ENCODE data around the gene CORO2A. TPM values are rescaled to one million over a fixed set of nuclear protein-coding genes. Genes with fewer than 3 reads are reported as not detected.

CORO2A gene
- total and polyA plus RNA-seq, 2 of the 4 experiments (the other 2 are of a cell fraction) = 1.9 to 2.2 TPM

DNA sequence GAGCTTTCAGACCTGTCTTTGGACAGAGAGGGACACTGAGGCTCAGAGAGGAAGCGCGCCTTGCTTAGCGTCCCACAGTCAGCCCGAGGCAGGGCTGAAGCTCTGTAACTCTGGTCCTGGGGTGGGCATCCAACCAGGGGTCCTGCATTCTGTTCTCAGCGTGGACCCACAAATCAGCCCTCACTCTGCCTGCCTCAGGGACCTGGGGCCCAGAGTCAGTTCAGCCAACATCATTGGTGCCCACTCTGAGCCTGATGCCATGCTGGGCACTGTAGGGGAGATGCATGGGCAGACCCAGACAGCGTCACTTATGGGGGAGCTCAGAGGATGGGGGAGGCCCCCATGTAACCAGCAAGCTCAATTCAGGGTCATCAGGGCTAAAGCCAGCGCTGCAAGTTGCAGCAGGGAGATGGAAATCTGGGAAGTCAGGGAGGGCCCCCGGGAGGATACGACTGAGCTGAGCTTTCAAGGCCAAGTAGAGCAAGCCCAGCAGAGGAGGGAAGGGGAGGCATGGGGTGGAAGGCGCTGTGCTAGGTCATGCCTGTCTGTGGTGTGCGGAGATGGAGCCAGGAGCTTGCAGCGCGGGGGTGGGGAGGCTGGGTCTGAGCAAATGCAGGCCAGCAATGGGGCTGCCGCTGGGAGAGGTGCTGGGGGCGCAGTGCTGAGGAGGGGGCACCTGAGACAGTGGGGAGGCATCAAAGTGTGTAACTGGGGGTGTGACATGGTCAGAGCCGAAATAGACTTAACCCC lies 21.1 kb downstream of the CORO2A start:
- H3K4me1 ChIP-seq (ENCODE audit: control insufficient read depth, insufficient read depth, low read length) = peaks cover 8% of the 10 kb centered on the region; the same call in 1 of the 2 replicates
- H3K27me3 ChIP-seq (ENCODE audit: control insufficient read depth, insufficient read depth, low read length) = no peaks in the 10 kb centered on the region; the same call in 1 of the 2 replicates
- no peaks in the 10 kb centered on the region for H3K9me3 ChIP-seq (ENCODE audit: control insufficient read depth, insufficient read depth, low read length)
- intact Hi-C loops (cut with micrococcal nuclease) (no loop called here), dilution Hi-C loops (cut with HindIII; ENCODE audit: low sequenced_read_pairs, unreplicated experiment) (no loop called here), in situ Hi-C loops (cut with MboI; ENCODE audit: low sequenced_read_pairs) (no loop called here)
- no peak for DNase-seq
- H2BK15ac ChIP-seq (ENCODE audit: low read depth, low read length) = no peak overlapping the region
- no peak overlapping the region for H3K23ac ChIP-seq (ENCODE audit: low read depth, low read length)
- H3K79me1 ChIP-seq (ENCODE audit: low read depth in 1 of 2, low read length in 2 of 2) = no peaks in the 10 kb centered on the region; a peak in 1 of 4 replicates
- no peaks in the 10 kb centered on the region for H4K20me1 ChIP-seq (ENCODE audit: insufficient read depth, low read length)
- H4K5ac ChIP-seq (ENCODE audit: low read depth, low read length) = no peak overlapping the region
- no peak overlapping the region for H2BK20ac ChIP-seq (ENCODE audit: low read depth, low read length)
- H3K14ac ChIP-seq (replicated peaks; ENCODE audit: low read depth, low read length) = no peak overlapping the region
- 55% methylated on average over 9 of the region's 16 CpGs; no CpG with 5 or more reads in 1 of the 2 experiments for WGBS, 2 experiments (ENCODE audit: extremely low coverage in 2 of 2, insufficient read length in 1 of 2)
- H4K91ac ChIP-seq (ENCODE audit: insufficient read depth, low read depth, low read length) = no peak overlapping the region
- BruUV-seq (replicated peaks) = no TSS peak
- H4K8ac ChIP-seq (ENCODE audit: low read depth in 2 of 2, low read length in 2 of 2) = no peak overlapping the region
- H3K9me1 ChIP-seq (ENCODE audit: insufficient read depth, low read length) = 0 out of 2 replicates have a peak, but pooled peaks cover 9% of the 10 kb centered on the region
- no peaks in the 10 kb centered on the region for H3K36me3 ChIP-seq (ENCODE audit: control insufficient read depth, insufficient read depth, low read length)
- no peak overlapping the region for H2AFZ ChIP-seq (replicated peaks; ENCODE audit: low read length, poor library complexity)
- no peak overlapping the region for H3K27ac ChIP-seq (ENCODE audit: insufficient read depth, low read length)
- no peak overlapping the region for H2AK9ac ChIP-seq (replicated peaks; ENCODE audit: low read depth, low read length, poor library complexity)
- no peak overlapping the region for H3K56ac ChIP-seq (ENCODE audit: extremely low read depth, insufficient read depth, low read length)
- no peak overlapping the region for H2AK5ac ChIP-seq (ENCODE audit: low read depth, low read length)
- CTCF ChIA-PET = interaction anchor here (0.6 kb wide), 1 partner anchor 59 kb away, joined by 3 read pairs; no protein-coding TSS in a partner anchor
- H3K4me3 ChIP-seq (ENCODE audit: insufficient read depth, low read depth, low read length) = no peak overlapping the region
- no peak overlapping the region for H3K4ac ChIP-seq (ENCODE audit: low read depth, low read length)
- no peak overlapping the region for H3K9ac ChIP-seq (ENCODE audit: low read depth, low read length)
- no peak overlapping the region for H3K18ac ChIP-seq (ENCODE audit: low read depth, low read length)
- no peak overlapping the region for H3K4me2 ChIP-seq (ENCODE audit: low read depth, low read length)
- no peak overlapping the region for H2BK120ac ChIP-seq (ENCODE audit: low read depth, low read length)
- TF ChIP-seq, protein P1, sequence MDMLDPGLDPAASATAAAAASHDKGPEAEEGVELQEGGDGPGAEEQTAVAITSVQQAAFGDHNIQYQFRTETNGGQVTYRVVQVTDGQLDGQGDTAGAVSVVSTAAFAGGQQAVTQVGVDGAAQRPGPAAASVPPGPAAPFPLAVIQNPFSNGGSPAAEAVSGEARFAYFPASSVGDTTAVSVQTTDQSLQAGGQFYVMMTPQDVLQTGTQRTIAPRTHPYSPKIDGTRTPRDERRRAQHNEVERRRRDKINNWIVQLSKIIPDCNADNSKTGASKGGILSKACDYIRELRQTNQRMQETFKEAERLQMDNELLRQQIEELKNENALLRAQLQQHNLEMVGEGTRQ (IDR thresholded peaks at IDR 0.05; ENCODE audit: low read depth, low read length) = no peak
- no peak for TF ChIP-seq BHLHE40 (IDR thresholded peaks at IDR 0.05; ENCODE audit: low read depth, low read length)
- no peak for TF ChIP-seq CTCF (conservative IDR thresholded peaks at IDR 0.05; ENCODE audit: low read depth, low read length)
- no peak for TF ChIP-seq CEBPB (IDR thresholded peaks at IDR 0.05; ENCODE audit: low read depth, low read length)
- no peak for TF ChIP-seq MAFK (IDR thresholded peaks at IDR 0.05; ENCODE audit: low read depth, low read length)
- POLR2A ChIA-PET (ENCODE audit: unreplicated experiment) = no interaction called here
- H2BK5ac ChIP-seq (ENCODE audit: low read depth, low read length, poor library complexity, severe bottlenecking) = no peak overlapping the region
- ATAC-seq (ENCODE audit: low read depth) = no peak

All from IMR-90 (cell line).